H9 (cell line): ENCODE data around the gene SLC2A8. TPM values are rescaled to one million over a fixed set of nuclear protein-coding genes. Genes with fewer than 3 reads are reported as not detected.

Source experiments
- DNase-seq: peaks from one replicate; pipeline ENCODE4 v3.0.0-alpha.2; 2017
- H2AFZ ChIP-seq: one replicate; pipeline ENCODE4 v1.6.1; 2013; ENCODE audit warnings: mild to moderate bottlenecking, low read length, control low read depth, moderate library complexity
- H2AK5ac ChIP-seq: 2 replicates; pipeline ENCODE4 v1.6.1; 2013; ENCODE audit warnings: low read length, control low read depth, mixed read lengths; ENCODE audit not compliant: insufficient read length
- H2BK120ac ChIP-seq: one replicate; pipeline ENCODE4 v1.6.1; 2013; ENCODE audit warnings: low read depth, mild to moderate bottlenecking, low read length, control low read depth, inconsistent platforms; ENCODE audit not compliant: poor library complexity, severe bottlenecking
- H2BK12ac ChIP-seq: 2 replicates; pipeline ENCODE4 v1.6.1; 2013; ENCODE audit warnings: low read length, control low read depth, mixed read lengths, low read depth; ENCODE audit not compliant: insufficient read length
- H2BK15ac ChIP-seq: 2 replicates; pipeline ENCODE4 v1.6.1; 2013; ENCODE audit warnings: low read depth, low read length, control low read depth
- H2BK20ac ChIP-seq: one replicate; pipeline ENCODE4 v1.6.1; 2013; ENCODE audit warnings: low read depth, mild to moderate bottlenecking, low read length, control low read depth, inconsistent platforms; ENCODE audit not compliant: poor library complexity, severe bottlenecking
- H2BK5ac ChIP-seq: 2 replicates; pipeline ENCODE4 v1.6.1; 2013; ENCODE audit warnings: low read length, control low read depth, mixed read lengths; ENCODE audit not compliant: insufficient read length
- H3K14ac ChIP-seq: 2 replicates; pipeline ENCODE4 v1.6.1; 2013; ENCODE audit warnings: low read length, control low read depth; ENCODE audit not compliant: insufficient read depth
- H3K18ac ChIP-seq: 2 replicates; pipeline ENCODE4 v1.6.1; 2013; ENCODE audit warnings: low read depth, mild to moderate bottlenecking, mixed read lengths, low read length, control low read depth; ENCODE audit not compliant: insufficient read length
- H3K23ac ChIP-seq: 2 replicates; pipeline ENCODE4 v1.6.1; 2013; ENCODE audit warnings: low read length, control low read depth, mixed read lengths, low read depth; ENCODE audit not compliant: insufficient read length
- H3K23me2 ChIP-seq: 2 replicates; pipeline ENCODE4 v1.6.1; 2013; ENCODE audit warnings: low read depth, mild to moderate bottlenecking, mixed read lengths, low read length, control low read depth; ENCODE audit not compliant: insufficient read length, poor library complexity, severe bottlenecking
- H3K27ac ChIP-seq: 2 replicates; pipeline ENCODE4 v1.5.1; 2013; ENCODE audit warnings: low read length, control low read depth, mixed read lengths, low read depth; ENCODE audit not compliant: insufficient read length
- H3K27me3 ChIP-seq: 2 replicates; pipeline ENCODE4 v1.6.1; 2013; ENCODE audit warnings: low read length, control low read depth, inconsistent platforms; ENCODE audit not compliant: insufficient read depth
- H3K4ac ChIP-seq: 2 replicates; pipeline ENCODE4 v1.6.1; 2013; ENCODE audit warnings: low read depth, mild to moderate bottlenecking, control low read depth, inconsistent platforms, low read length, moderate library complexity
- H3K4me1 ChIP-seq: 2 replicates; pipeline ENCODE4 v1.6.1; 2013; ENCODE audit warnings: low read length, control low read depth, inconsistent platforms; ENCODE audit not compliant: insufficient read depth
- H3K4me2 ChIP-seq: 2 replicates; pipeline ENCODE4 v1.6.1; 2013; ENCODE audit warnings: low read length, control low read depth, mixed read lengths; ENCODE audit not compliant: insufficient read length, insufficient read depth
- H3K56ac ChIP-seq: 2 replicates; pipeline ENCODE4 v1.6.1; 2013; ENCODE audit warnings: low read depth, mild to moderate bottlenecking, mixed read lengths, low read length, control low read depth; ENCODE audit not compliant: insufficient read length
- H3K79me1 ChIP-seq: 2 replicates; pipeline ENCODE4 v1.6.1; 2013; ENCODE audit warnings: low read depth, mild to moderate bottlenecking, moderate library complexity, low read length, control low read depth, inconsistent platforms; ENCODE audit not compliant: insufficient read depth, poor library complexity, severe bottlenecking
- H3K79me2 ChIP-seq: 2 replicates; pipeline ENCODE4 v1.6.1; 2013; ENCODE audit warnings: low read length, control low read depth, inconsistent platforms; ENCODE audit not compliant: insufficient read depth
- H3K9ac ChIP-seq: 2 replicates; pipeline ENCODE4 v1.6.1; 2013; ENCODE audit warnings: low read length, control low read depth, mixed read lengths; ENCODE audit not compliant: insufficient read length; ENCODE audit errors: extremely low read depth
- H3K9me3 ChIP-seq: one replicate; pipeline ENCODE4 v1.6.1; 2013; ENCODE audit warnings: low read depth, low read length, inconsistent platforms; ENCODE audit not compliant: control insufficient read depth
- H3T11ph ChIP-seq: one replicate; pipeline ENCODE4 v1.6.1; 2013; ENCODE audit warnings: mild to moderate bottlenecking, low read length, control low read depth, inconsistent platforms
- H4K20me1 ChIP-seq: one replicate; pipeline ENCODE4 v1.6.1; 2013; ENCODE audit not compliant: control insufficient read depth, insufficient read length, insufficient read depth
- H4K5ac ChIP-seq: 2 replicates; pipeline ENCODE4 v1.6.1; 2013; ENCODE audit warnings: low read depth, mild to moderate bottlenecking, mixed read lengths, low read length, control low read depth; ENCODE audit not compliant: insufficient read length
- H4K8ac ChIP-seq: replicated peaks from 2 replicates; pipeline ENCODE4 v1.6.1; 2013; ENCODE audit warnings: low read length, control low read depth, mixed read lengths, low read depth; ENCODE audit not compliant: insufficient read length
- H4K91ac ChIP-seq: 2 replicates; pipeline ENCODE4 v1.6.1; 2013; ENCODE audit warnings: low read depth, mild to moderate bottlenecking, moderate library complexity, mixed read lengths, low read length, control low read depth; ENCODE audit not compliant: insufficient read length
- H3K27ac Mint-ChIP-seq, 3 experiments: 2 replicates in 2 of 3; 3 replicates in 1 of 3; pipeline ENCODE4 v1.8.0; 2020 to 2021; ENCODE audit warnings: mixed read lengths in 3 of 3, mild to moderate bottlenecking in 1 of 3, moderate library complexity in 1 of 3
- H3K27me3 Mint-ChIP-seq: 2 replicates; pipeline ENCODE4 v1.8.0; 2021; ENCODE audit warnings: low read depth, mild to moderate bottlenecking, moderate library complexity, mixed read lengths
- H3K36me3 Mint-ChIP-seq, 3 experiments: 2 replicates in 2 of 3; 3 replicates in 1 of 3; pipeline ENCODE4 v1.8.0; 2020 to 2021; ENCODE audit warnings: low read depth in 3 of 3, mixed read lengths in 3 of 3; ENCODE audit not compliant: insufficient read depth in 1 of 3
- H3K4me1 Mint-ChIP-seq, 2 experiments: 2 replicates each; pipeline ENCODE4 v1.8.0; 2020; ENCODE audit warnings: mixed read lengths in 2 of 2
- H3K4me3 Mint-ChIP-seq, 2 experiments: 2 replicates in 1 of 2; 3 replicates in 1 of 2; pipeline ENCODE4 v1.8.0; 2020 to 2021; ENCODE audit warnings: mild to moderate bottlenecking in 2 of 2, mixed read lengths in 2 of 2, moderate library complexity in 1 of 2
- H3K9me3 Mint-ChIP-seq, 2 experiments: 2 replicates in 1 of 2; 3 replicates in 1 of 2; pipeline ENCODE4 v1.8.0; 2020; ENCODE audit warnings: mild to moderate bottlenecking in 2 of 2, mixed read lengths in 2 of 2, moderate library complexity in 1 of 2
- CTCF ChIP-seq: fragments of 200-600 bp; sonication (generic); conservative IDR thresholded peaks from 3 replicates; pipeline ENCODE4 v1.8.0; 2021; ENCODE audit warnings: antibody characterized with exemption, mild to moderate bottlenecking
- WGBS: extraction: QIAGEN DNeasy Blood & Tissue Kit; methylation state at CpG from one replicate; pipeline ENCODE4 v1.1.7; 2013; ENCODE audit warnings: missing lambda C conversion rate, low lambda C conversion rate, mixed read lengths; ENCODE audit not compliant: insufficient read length; ENCODE audit errors: extremely low coverage; 5-methylcytosine and 5-hydroxymethylcytosine counted together
- total RNA-seq: library from RNA; stranded (reverse); gene quantifications from 2 replicates; pipeline ENCODE4 v1.2.1, GENCODE V29; 2021

The SLC2A8 gene
- total RNA-seq, 1 experiment from 2014 or later, result 38.3 TPM

GRCh38 chr9:127437497-127438264 is 40.7 kb downstream of the SLC2A8 start:
- Histone ChIP-seq H4K20me1 (no peaks in the 10 kb centered on the region), H3K27ac (no peak overlapping the region), H3K79me1 (no peaks in the 10 kb centered on the region), H3K23ac (no peak overlapping the region), H3T11ph (no peak overlapping the region), H2BK15ac (no peak overlapping the region), H3K27me3 (no peaks in the 10 kb centered on the region), H2BK120ac (no peak overlapping the region), H2BK12ac (no peak overlapping the region), H3K9ac (no peak overlapping the region), H3K18ac (no peak overlapping the region), H3K23me2 (no peaks in the 10 kb centered on the region), H3K9me3 (no peaks in the 10 kb centered on the region), H2BK5ac (no peak overlapping the region), H3K4me1 (no peaks in the 10 kb centered on the region), H4K91ac (no peak overlapping the region), H2AFZ (no peak overlapping the region), H2AK5ac (no peak overlapping the region), H4K8ac (no peak overlapping the region), H3K56ac (no peak overlapping the region), H2BK20ac (no peak overlapping the region), H3K4me2 (no peak overlapping the region), H4K5ac (no peak overlapping the region), H3K14ac (no peak overlapping the region), H3K4ac (no peak overlapping the region), H3K79me2 (no peaks in the 10 kb centered on the region)
- Mint-ChIP-seq H3K4me1 (no peaks in the 10 kb centered on the region), H3K36me3 (peaks cover 46 to 91% (median 73%) of the 10 kb centered on the region in 3 experiments), H3K4me3 (no peak overlapping the region), H3K27me3 (no peaks in the 10 kb centered on the region), H3K9me3 (no peaks in the 10 kb centered on the region), H3K27ac (no peak overlapping the region)
- DNase-seq, result no peak
- no CpG with 5 or more reads among the region's 12 CpGs for WGBS
- peak; percentile 44; the same call in 2 of the 3 replicates for TF ChIP-seq CTCF
